Transverse colon (tissue), 4 donors: ENCODE data around the gene TIA1. TPM values are rescaled to one million over a fixed set of nuclear protein-coding genes. Genes with fewer than 3 reads are reported as not detected.
"Not testable (repeated sequence)": the region's sequence is repeated elsewhere in the genome, so short reads cannot be mapped to it uniquely, and the experiment has no call there.

ENCODE experiments used
- DNase-seq: peaks from one replicate; pipeline ENCODE4 v3.0.0-alpha.2; 2019
- H3K27ac ChIP-seq, 4 donors: fragments of 200-600 bp; sonication (generic); 2 replicates each; pipeline ENCODE4 v1.5.1; 2016 to 2018; ENCODE audit warnings: inconsistent platforms in 4 of 4
- H3K27me3 ChIP-seq: fragments of 200-600 bp; sonication (generic); 2 replicates; pipeline ENCODE4 v1.5.1; 2017; ENCODE audit warnings: inconsistent platforms
- H3K36me3 ChIP-seq, 4 donors: fragments of 200-600 bp; sonication (generic); 2 replicates each; pipeline ENCODE4 v1.5.1; 2017 to 2019; ENCODE audit warnings: inconsistent platforms in 4 of 4
- H3K4me1 ChIP-seq, 4 donors: fragments of 200-600 bp; sonication (generic); 2 replicates each; pipeline ENCODE4 v1.5.1; 2017 to 2020; ENCODE audit warnings: inconsistent platforms in 4 of 4
- H3K4me3 ChIP-seq, 4 donors: fragments of 200-600 bp; sonication (generic); 1 replicate in 1 of 4; 2 replicates in 3 of 4; pipeline versions ENCODE4 v1.5.1 to v1.6.1; 2017 to 2019; ENCODE audit warnings: inconsistent platforms in 4 of 4
- H3K9me3 ChIP-seq, 2 donors: fragments of 200-600 bp; sonication (generic); 2 replicates each; pipeline ENCODE4 v1.5.1; 2017 to 2019; ENCODE audit warnings: inconsistent platforms in 2 of 2
- EP300 ChIP-seq: sonication (generic); formaldehyde crosslinking; IDR thresholded peaks from one replicate; pipeline ENCODE4 v1.6.1; 2017; ENCODE audit warnings: antibody characterized with exemption, low read depth
- POLR2A ChIP-seq: fragments of 450-650 bp; IDR thresholded peaks from one replicate; pipeline ENCODE4 v1.6.1; 2016; ENCODE audit warnings: antibody characterized with exemption, mild to moderate bottlenecking, moderate library complexity
- POLR2AphosphoS5 ChIP-seq, 3 donors: sonication (generic); formaldehyde crosslinking; IDR thresholded peaks; one replicate each; pipeline ENCODE4 v1.6.1; 2016; ENCODE audit warnings: antibody characterized with exemption in 3 of 3
- whole genome bisulfite sequencing, 2 donors: methylation state at CpG; one replicate each; pipeline ENCODE4 v1.1.5; 2018; ENCODE audit warnings: low coverage in 1 of 2; 5-methylcytosine and 5-hydroxymethylcytosine counted together
- in situ Hi-C, 4 donors: fragments of 200-750 bp; cut with MboI; loops; one replicate each; pipeline versions ENCODE4 v1.15.0 to v1.15.1; 2017; ENCODE audit warnings: low sequenced_read_pairs in 3 of 4, low pct_ligation_motif_present in 1 of 4, low pct_unique_long_range_greater_than_20kb in 1 of 4
- intact Hi-C: fragments of 100-400 bp; cut with DNase I; formaldehyde crosslinking; loops from one replicate; pipeline ENCODE4 v1.15.1; 2023; ENCODE audit warnings: low total_unique reads
- total RNA-seq, 4 donors: library from RNA; depleted of rRNA; stranded (reverse); fragments of >200 nt; gene quantifications; one replicate each; pipeline ENCODE4 v1.1.0, GENCODE V29; 2016
- TF ChIP-seq, protein P1 (sequence below), 5 experiments: fragments of 200-600 bp in 3 of 5; fragments of 450-650 bp in 2 of 5; sonication (generic) in 3 of 5; IDR thresholded peaks; 1 replicate in 2 of 5; 2 replicates in 3 of 5; pipeline ENCODE4 v1.5.1; 2016 to 2017; ENCODE audit warnings: antibody characterized with exemption in 5 of 5, inconsistent platforms in 3 of 5, mild to moderate bottlenecking in 2 of 5, moderate library complexity in 1 of 5

Gene TIA1
- total RNA-seq, 4 donors from 2014 or later: 76.4 to 156 (median 108) TPM

DNA sequence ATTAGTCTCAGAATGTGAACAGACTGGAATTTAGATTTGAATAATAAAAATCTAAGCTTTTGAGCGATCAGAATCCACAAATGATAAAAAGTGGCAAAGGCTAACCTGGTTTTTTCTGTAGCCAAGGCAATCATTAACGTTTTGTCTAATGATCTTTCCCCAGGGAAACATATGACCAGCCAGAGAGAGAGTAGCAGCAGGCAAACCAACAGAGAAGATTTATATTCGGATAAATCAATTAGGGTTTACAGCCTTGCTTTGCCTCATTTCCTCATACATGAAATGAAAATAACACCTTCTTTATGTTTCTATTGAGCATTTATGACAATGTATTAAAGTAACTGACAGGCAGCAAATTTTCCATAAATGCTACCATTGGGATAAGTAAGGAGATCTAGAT lies 14.5 kb downstream of the TIA1 start:
- intact Hi-C loops (no loop called here), in situ Hi-C loops (no loop called here)
- DNase-seq: no peak
- Histone ChIP-seq H3K27ac (no peak overlapping the region), H3K4me1 (no peaks in the 10 kb centered on the region), H3K9me3 (no peaks in the 10 kb centered on the region), H3K27me3 (no peaks in the 10 kb centered on the region), H3K36me3 (peaks cover 0 to 52% (median 25%) of the 10 kb centered on the region in 4 donors), H3K4me3 (no peak overlapping the region)
- 46 to 66% methylated on average over 3 of the region's 3 CpGs for WGBS, 2 donors
- no peak for TF ChIP-seq POLR2A
- no peak for TF ChIP-seq POLR2AphosphoS5 (IDR thresholded peaks at IDR 0.05)
- no peak for TF ChIP-seq EP300
- TF ChIP-seq, protein P1, sequence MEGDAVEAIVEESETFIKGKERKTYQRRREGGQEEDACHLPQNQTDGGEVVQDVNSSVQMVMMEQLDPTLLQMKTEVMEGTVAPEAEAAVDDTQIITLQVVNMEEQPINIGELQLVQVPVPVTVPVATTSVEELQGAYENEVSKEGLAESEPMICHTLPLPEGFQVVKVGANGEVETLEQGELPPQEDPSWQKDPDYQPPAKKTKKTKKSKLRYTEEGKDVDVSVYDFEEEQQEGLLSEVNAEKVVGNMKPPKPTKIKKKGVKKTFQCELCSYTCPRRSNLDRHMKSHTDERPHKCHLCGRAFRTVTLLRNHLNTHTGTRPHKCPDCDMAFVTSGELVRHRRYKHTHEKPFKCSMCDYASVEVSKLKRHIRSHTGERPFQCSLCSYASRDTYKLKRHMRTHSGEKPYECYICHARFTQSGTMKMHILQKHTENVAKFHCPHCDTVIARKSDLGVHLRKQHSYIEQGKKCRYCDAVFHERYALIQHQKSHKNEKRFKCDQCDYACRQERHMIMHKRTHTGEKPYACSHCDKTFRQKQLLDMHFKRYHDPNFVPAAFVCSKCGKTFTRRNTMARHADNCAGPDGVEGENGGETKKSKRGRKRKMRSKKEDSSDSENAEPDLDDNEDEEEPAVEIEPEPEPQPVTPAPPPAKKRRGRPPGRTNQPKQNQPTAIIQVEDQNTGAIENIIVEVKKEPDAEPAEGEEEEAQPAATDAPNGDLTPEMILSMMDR (IDR thresholded peaks at IDR 0.05): no peak

GRCh38 chr2:70226781-70227180 lies 21.6 kb downstream of the TIA1 start:
- intact Hi-C loops (no loop called here), in situ Hi-C loops (no loop called here)
- Histone ChIP-seq H3K27me3 (no peaks in the 10 kb centered on the region), H3K4me3 (no peak overlapping the region), H3K4me1 (no peaks in the 10 kb centered on the region), H3K9me3 (no peaks in the 10 kb centered on the region), H3K36me3 (peaks cover 0 to 88% (median 39%) of the 10 kb centered on the region in 4 donors), H3K27ac (no peak overlapping the region)
- 75 to 84% methylated on average over 2 of the region's 2 CpGs for WGBS, 2 donors
- TF ChIP-seq, protein P1 (IDR thresholded peaks at IDR 0.05): no peak
- TF ChIP-seq POLR2AphosphoS5 (IDR thresholded peaks at IDR 0.05) (no peak), POLR2A (no peak), EP300 (no peak)
- no peak for DNase-seq

GRCh38 chr2:70223305-70223704 lies 25.1 kb downstream of the TIA1 start:
- 97 to 100% methylated on average over 2 to 3 of the region's 3 CpGs for whole genome bisulfite sequencing, 2 donors
- H3K36me3 ChIP-seq: peaks cover 0 to 98% (median 46%) of the 10 kb centered on the region in 4 donors
- H3K4me3 ChIP-seq, H3K27me3 ChIP-seq, in situ Hi-C loops, H3K27ac ChIP-seq, H3K4me1 ChIP-seq, H3K9me3 ChIP-seq, DNase-seq, intact Hi-C loops: not testable (repeated sequence)

GRCh38 chr2:70214953-70215549 lies 33.4 kb downstream of the TIA1 start:
- Histone ChIP-seq H3K9me3 (no peaks in the 10 kb centered on the region), H3K27ac (no peak overlapping the region), H3K4me1 (no peaks in the 10 kb centered on the region), H3K4me3 (no peak overlapping the region), H3K36me3 (peaks cover 0 to 68% (median 29%) of the 10 kb centered on the region in 4 donors), H3K27me3 (no peaks in the 10 kb centered on the region)
- DNase-seq: no peak
- in situ Hi-C loops: no loop called here
- WGBS, 2 donors: 92 to 94% methylated on average over 3 of the region's 3 CpGs
- no peak for TF ChIP-seq EP300
- TF ChIP-seq POLR2AphosphoS5 (IDR thresholded peaks at IDR 0.05): no peak
- TF ChIP-seq, protein P1 (IDR thresholded peaks at IDR 0.05): no peak
- no peak for TF ChIP-seq POLR2A
- intact Hi-C loops: no loop called here

GRCh38 chr2:70214365-70214764 lies 34.1 kb downstream of the TIA1 start:
- Histone ChIP-seq H3K27ac (no peak overlapping the region), H3K4me3 (no peak overlapping the region), H3K9me3 (no peaks in the 10 kb centered on the region), H3K4me1 (no peaks in the 10 kb centered on the region), H3K27me3 (no peaks in the 10 kb centered on the region), H3K36me3 (peaks cover 0 to 68% (median 25%) of the 10 kb centered on the region in 4 donors)
- intact Hi-C loops (no loop called here), in situ Hi-C loops (no loop called here)
- no peak for DNase-seq
- TF ChIP-seq POLR2A (no peak), EP300 (no peak), POLR2AphosphoS5 (IDR thresholded peaks at IDR 0.05) (no peak)
- TF ChIP-seq, protein P1 (IDR thresholded peaks at IDR 0.05): no peak
- 40 to 95% methylated on average over 1 of the region's 1 CpG for WGBS, 2 donors
